Skeletal muscle cell (primary cell): ENCODE measurements around the gene USP25.

ENCODE experiments used
- DNase-seq: peaks from one replicate; pipeline ENCODE4 v3.0.0-alpha.2; 2010; ENCODE audit warnings: low read depth
- H3K4me3 ChIP-seq: 2 replicates; pipeline ENCODE4 v1.5.1; 2011; ENCODE audit warnings: low read depth, mild to moderate bottlenecking, control low read depth, low read length, moderate library complexity

The USP25 gene

GRCh38 chr21:15729674-15730483 lies at the start of gene USP25:
Gene USP25, plus strand, starts transcription at chr21:15729982. Its CDS starts 412 bp downstream, at chr21:15730394.
- peak; percentile 15 for DNase-seq
- peak within 1 kb of the TSS; percentile 73 for H3K4me3 ChIP-seq

- DNase-seq, result peak; percentile 63
- no peak overlapping the region for H3K4me3 ChIP-seq
Observed at GRCh38 chr21:15682186-15682895, 47.4 kb upstream of the USP25 start.

DNA sequence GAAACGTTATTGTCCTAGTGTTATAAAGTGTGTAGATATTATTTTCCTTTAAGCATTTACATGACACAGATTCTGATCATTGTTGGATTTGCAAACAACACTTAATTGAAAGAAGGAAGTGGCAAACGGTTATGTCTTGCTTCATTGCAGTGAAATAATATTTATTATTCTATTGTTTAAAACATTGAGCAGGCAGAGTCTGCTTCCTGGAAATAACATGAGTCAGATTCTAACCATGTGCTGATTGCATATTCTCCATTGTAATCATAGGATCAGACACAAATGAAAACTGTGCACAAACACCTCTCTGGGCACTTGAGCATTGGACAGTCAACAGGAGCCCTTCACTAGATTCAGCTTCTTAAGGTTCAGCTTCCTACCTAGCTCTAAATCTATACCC lies 46.8 kb upstream of the USP25 start:
- DNase-seq, result no peak
- no peak overlapping the region for H3K4me3 ChIP-seq

DNA sequence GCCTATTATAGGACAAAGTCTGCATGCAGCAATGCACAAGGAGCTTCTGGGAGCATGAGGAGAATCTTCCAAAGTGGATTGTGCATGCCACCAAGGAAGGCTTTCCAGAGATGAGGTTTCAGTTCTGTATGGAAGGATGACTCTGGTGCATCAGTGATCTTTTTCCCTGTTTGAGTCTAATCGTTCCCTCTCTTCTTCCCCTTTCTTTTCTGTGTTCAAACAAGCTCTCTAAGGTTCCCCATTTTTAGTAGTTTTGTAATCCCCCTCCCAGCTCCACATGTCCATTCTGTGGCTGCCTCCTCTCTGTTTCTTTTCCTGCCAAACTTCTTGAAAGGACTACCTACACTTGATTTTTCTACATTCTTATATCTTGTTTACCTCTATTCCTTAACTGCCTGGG lies 43.3 kb upstream of the USP25 start:
- no peak for DNase-seq
- H3K4me3 ChIP-seq, result no peak overlapping the region

DNA sequence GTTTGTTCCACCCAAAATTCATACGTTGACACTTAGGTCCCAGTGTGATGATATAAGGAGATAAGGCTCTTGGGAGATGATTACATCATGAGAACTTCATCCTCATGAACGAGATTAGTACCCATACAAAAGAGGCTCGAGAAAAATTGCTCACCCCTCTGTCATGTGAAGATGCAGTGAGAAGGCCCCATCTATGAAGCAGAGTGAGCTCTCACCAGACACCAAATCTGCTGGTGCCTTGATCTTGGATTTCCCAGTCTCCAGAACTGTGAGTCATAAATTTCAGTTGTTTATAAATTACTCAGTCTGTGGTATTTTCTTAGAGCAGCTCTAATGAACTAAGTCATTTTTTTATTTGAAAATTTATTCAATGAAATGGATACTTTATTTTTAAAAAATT lies 42.6 kb upstream of the USP25 start:
- no peak for DNase-seq
- H3K4me3 ChIP-seq, result no peak overlapping the region

- H3K4me3 ChIP-seq, result no peak overlapping the region
- no peak for DNase-seq
Observed at GRCh38 chr21:15688016-15688415, 41.8 kb upstream of the USP25 start.

- no peak for DNase-seq
- H3K4me3 ChIP-seq, result no peak overlapping the region
Observed at GRCh38 chr21:15688809-15689208, 41.0 kb upstream of the USP25 start.

GRCh38 chr21:15692711-15693110 lies 37.1 kb upstream of the USP25 start:
- H3K4me3 ChIP-seq, result no peak overlapping the region
- DNase-seq, result no peak

GRCh38 chr21:15695241-15695640 lies 34.5 kb upstream of the USP25 start:
- H3K4me3 ChIP-seq, result no peak overlapping the region
- DNase-seq, result no peak

- DNase-seq, result no peak
- no peak overlapping the region for H3K4me3 ChIP-seq
Observed at GRCh38 chr21:15701830-15702229, 28.0 kb upstream of the USP25 start.

DNA sequence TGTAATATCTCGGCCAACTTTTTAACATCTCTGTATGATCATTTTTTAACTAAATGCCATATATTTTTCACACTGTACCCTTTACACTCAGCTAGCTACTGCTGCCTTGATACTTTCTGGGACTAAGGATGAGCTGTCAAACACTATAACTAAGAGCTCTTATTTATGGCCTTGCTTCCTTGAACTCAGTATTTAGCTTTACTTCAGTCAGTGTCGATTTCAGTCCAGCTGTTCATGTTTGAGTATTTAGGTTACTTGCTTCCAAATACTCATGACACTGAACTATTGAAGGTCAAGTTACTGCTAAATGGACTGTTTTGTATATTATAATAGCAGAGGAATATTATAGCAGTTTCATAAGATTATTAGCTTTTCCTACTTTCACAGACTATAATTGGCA lies 25.9 kb upstream of the USP25 start:
- DNase-seq, result no peak
- H3K4me3 ChIP-seq, result no peak overlapping the region

DNA sequence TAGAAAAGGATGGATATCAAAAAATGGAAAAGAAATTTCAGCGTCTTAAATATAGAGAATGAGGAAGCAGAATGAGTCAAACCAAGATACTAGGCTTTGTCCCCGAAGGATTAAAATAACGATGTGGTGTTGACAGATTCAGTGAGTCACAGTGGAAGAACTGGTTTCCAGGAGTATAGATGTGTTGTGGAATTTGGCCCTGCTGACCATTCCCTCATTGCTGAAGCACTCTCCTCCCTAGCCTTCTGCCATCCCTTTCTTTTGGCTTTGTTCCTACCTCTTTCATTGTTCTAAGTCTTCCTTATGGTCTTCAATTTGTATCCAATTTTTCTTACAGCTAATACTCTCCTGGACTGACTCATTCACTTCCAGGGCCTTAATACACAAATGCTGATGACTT lies 23.1 kb upstream of the USP25 start:
- H3K4me3 ChIP-seq, result no peak overlapping the region
- peak; percentile 98 for DNase-seq

- DNase-seq, result no peak
- H3K4me3 ChIP-seq, result no peak overlapping the region
Observed at GRCh38 chr21:15713412-15713811, 16.4 kb upstream of the USP25 start.

GRCh38 chr21:15718711-15719110 lies 11.1 kb upstream of the USP25 start:
- DNase-seq, result no peak
- no peak overlapping the region for H3K4me3 ChIP-seq

GRCh38 chr21:15719976-15720375 lies 9.8 kb upstream of the USP25 start:
- DNase-seq, result no peak
- H3K4me3 ChIP-seq, result no peak overlapping the region

DNA sequence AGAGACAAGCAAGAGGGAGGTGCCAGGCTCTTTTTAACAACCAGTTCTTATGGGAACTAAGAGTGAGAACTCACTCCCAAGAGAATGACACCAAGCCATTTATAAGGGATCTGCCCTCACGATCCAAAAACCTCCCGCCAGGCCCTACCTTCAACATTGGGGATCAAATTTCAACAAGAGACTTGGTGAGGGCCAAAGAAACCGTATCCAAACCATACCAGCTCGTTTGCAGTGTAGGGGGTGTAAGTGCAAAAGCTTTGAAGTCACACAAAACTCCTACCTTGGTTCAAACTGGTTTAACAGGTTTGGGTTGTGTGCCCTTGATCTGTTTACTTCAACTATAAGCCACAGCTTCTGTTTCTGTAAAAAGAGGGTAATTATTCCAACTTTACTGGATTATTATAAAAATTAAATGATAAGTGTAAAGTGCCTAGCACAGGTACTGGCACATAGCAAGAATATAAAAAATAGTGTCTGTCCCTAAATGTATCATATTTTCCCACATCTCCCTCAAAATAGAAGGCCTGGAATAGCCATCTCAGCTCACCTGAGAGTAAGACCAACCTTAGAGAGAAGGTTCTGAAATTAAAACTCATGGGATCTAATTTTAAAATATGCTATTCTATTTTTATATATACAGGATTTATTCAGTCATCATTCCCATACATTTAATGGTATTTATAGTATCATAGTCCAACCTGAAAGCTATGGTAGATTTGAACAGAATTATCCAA lies 7.0 kb upstream of the USP25 start:
- DNase-seq, result no peak
- H3K4me3 ChIP-seq, result no peak overlapping the region

DNA sequence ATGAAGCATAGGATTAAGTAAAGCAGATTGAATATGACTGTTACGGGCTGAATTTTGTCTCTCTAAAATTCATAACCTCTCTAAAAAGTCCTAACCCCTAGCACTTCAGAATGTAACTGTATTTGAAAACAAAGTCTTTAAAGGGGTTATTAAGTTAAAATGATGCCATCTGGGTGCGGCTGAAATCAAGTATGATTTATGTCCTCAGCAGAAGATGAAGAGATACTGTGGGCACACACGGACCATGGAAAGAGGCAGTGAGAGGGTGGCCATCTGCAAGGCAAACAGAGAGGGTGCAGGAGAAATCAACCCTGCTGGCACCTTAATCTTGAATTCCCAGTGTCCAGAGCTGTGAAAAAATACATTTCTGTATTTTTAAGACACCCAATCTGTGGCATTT lies 3.8 kb upstream of the USP25 start:
- H3K4me3 ChIP-seq, result no peak overlapping the region
- no peak for DNase-seq

- no peak overlapping the region for H3K4me3 ChIP-seq
- DNase-seq, result no peak
Observed at GRCh38 chr21:15728046-15728445, 1.7 kb upstream of the USP25 start.

- H3K4me3 ChIP-seq, result peak overlapping the region; percentile 73
- no peak for DNase-seq
Observed at GRCh38 chr21:15729346-15729673, 472 bp upstream of the USP25 start.

DNA sequence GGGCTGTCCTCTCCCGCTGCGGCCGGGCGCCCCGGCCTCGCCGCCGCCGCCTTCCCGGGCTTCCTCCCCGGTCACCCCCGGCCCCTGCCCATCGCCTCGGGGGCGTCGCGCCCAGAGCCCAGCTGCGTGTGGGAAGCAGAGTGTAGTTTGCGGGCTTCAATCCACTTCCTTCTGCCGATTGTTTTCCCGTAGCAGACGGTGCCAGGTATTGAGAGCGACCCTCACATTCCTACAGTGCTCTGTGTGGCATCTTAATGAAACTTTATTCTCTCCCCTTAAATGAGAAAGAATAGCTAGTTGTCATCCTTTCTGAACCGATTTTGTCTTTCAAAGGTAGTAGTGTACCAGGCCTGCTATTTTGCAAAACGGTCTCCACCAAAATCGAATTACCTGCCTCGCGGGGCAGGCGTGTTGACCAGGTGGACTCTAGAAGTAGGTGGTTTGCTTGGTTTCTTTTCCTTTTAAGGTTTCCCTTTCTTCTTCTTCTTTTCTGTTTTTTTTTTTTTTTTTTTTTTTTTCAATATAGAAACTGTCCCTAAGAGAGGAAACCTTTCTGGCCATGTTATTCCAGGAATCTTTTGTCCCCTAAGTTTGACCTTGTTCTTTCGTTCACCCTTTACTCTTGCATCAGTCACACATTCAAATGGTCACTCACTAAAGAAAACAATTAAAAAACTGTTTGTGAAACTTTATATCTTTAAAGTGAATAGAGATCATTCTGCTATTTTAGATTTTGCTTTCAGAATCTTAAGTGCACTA lies 881 bp downstream of the USP25 start:
- DNase-seq, result no peak
- peak overlapping the region; percentile 73 for H3K4me3 ChIP-seq
